ENCODE measurements around the gene SLC27A1. TPM values are rescaled to one million over a fixed set of nuclear protein-coding genes. Genes with fewer than 3 reads are reported as not detected.

SLC27A1 gene
- total and polyA plus RNA-seq, 4 donors = 2.4 to 7.4 (median 4.0) TPM

DNA sequence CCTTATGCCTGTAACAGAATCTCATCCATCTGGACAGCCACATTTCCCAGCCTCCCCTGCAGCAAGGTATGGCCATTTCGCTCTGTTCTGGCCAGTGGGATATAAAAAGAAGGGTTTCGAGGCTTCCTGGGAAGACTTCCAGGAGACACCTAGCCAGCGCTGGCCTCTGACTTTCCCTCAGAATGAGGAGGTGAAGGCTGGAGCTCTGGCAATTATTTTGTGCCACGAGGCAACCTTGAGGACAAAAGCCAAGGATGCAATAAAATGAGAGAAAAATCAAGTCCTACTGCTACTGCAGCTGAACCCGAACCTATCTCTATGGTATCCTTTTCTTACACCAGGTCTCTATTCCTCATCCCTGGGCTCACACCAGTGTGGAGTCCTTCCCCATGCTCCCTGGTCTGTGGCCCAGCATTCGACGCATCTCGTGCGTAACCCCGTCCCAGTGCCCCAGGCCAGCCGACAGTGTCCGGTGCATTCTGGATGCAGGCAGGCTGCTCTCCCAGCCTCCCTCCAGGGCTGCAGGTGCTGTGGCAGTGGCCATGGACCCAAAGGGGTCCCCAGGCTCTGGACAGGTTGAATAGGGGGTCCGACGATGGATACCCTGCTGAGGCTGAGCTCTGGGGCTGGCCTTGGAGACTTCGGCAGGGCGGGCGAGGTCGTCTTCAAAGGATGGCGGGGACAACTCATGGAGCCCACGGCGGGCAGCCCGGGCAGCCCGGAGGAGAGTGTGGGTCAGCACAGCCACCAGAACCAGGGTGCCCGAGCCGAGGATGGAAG is 34.0 kb upstream of the SLC27A1 start:
- no peak for TF ChIP-seq SP1 (IDR thresholded peaks at IDR 0.05)
- TF ChIP-seq, protein P1, sequence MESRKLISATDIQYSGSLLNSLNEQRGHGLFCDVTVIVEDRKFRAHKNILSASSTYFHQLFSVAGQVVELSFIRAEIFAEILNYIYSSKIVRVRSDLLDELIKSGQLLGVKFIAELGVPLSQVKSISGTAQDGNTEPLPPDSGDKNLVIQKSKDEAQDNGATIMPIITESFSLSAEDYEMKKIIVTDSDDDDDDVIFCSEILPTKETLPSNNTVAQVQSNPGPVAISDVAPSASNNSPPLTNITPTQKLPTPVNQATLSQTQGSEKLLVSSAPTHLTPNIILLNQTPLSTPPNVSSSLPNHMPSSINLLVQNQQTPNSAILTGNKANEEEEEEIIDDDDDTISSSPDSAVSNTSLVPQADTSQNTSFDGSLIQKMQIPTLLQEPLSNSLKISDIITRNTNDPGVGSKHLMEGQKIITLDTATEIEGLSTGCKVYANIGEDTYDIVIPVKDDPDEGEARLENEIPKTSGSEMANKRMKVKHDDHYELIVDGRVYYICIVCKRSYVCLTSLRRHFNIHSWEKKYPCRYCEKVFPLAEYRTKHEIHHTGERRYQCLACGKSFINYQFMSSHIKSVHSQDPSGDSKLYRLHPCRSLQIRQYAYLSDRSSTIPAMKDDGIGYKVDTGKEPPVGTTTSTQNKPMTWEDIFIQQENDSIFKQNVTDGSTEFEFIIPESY (IDR thresholded peaks at IDR 0.05) = no peak
- no peak for TF ChIP-seq NR2F2 (IDR thresholded peaks at IDR 0.05)
- TF ChIP-seq JUND (IDR thresholded peaks at IDR 0.05) = no peak
- TF ChIP-seq HNF4G (IDR thresholded peaks at IDR 0.05) = no peak
- TF ChIP-seq, protein P2, sequence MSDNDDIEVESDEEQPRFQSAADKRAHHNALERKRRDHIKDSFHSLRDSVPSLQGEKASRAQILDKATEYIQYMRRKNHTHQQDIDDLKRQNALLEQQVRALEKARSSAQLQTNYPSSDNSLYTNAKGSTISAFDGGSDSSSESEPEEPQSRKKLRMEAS (IDR thresholded peaks at IDR 0.05) = no peak
- no peak for TF ChIP-seq YY1 (IDR thresholded peaks at IDR 0.05)
- TF ChIP-seq FOXA2 (IDR thresholded peaks at IDR 0.05) = no peak
- TF ChIP-seq, protein P3, sequence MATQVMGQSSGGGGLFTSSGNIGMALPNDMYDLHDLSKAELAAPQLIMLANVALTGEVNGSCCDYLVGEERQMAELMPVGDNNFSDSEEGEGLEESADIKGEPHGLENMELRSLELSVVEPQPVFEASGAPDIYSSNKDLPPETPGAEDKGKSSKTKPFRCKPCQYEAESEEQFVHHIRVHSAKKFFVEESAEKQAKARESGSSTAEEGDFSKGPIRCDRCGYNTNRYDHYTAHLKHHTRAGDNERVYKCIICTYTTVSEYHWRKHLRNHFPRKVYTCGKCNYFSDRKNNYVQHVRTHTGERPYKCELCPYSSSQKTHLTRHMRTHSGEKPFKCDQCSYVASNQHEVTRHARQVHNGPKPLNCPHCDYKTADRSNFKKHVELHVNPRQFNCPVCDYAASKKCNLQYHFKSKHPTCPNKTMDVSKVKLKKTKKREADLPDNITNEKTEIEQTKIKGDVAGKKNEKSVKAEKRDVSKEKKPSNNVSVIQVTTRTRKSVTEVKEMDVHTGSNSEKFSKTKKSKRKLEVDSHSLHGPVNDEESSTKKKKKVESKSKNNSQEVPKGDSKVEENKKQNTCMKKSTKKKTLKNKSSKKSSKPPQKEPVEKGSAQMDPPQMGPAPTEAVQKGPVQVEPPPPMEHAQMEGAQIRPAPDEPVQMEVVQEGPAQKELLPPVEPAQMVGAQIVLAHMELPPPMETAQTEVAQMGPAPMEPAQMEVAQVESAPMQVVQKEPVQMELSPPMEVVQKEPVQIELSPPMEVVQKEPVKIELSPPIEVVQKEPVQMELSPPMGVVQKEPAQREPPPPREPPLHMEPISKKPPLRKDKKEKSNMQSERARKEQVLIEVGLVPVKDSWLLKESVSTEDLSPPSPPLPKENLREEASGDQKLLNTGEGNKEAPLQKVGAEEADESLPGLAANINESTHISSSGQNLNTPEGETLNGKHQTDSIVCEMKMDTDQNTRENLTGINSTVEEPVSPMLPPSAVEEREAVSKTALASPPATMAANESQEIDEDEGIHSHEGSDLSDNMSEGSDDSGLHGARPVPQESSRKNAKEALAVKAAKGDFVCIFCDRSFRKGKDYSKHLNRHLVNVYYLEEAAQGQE (IDR thresholded peaks at IDR 0.05) = no peak
- no peak for TF ChIP-seq TAF1 (conservative IDR thresholded peaks at IDR 0.05)
- TF ChIP-seq EGR1 (IDR thresholded peaks at IDR 0.05; ENCODE audit: low read depth in 2 of 2) = no peak
- no peak for TF ChIP-seq FOXA1 (IDR thresholded peaks at IDR 0.05)
- TF ChIP-seq, protein P4, sequence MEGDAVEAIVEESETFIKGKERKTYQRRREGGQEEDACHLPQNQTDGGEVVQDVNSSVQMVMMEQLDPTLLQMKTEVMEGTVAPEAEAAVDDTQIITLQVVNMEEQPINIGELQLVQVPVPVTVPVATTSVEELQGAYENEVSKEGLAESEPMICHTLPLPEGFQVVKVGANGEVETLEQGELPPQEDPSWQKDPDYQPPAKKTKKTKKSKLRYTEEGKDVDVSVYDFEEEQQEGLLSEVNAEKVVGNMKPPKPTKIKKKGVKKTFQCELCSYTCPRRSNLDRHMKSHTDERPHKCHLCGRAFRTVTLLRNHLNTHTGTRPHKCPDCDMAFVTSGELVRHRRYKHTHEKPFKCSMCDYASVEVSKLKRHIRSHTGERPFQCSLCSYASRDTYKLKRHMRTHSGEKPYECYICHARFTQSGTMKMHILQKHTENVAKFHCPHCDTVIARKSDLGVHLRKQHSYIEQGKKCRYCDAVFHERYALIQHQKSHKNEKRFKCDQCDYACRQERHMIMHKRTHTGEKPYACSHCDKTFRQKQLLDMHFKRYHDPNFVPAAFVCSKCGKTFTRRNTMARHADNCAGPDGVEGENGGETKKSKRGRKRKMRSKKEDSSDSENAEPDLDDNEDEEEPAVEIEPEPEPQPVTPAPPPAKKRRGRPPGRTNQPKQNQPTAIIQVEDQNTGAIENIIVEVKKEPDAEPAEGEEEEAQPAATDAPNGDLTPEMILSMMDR (IDR thresholded peaks at IDR 0.05; ENCODE audit: low read depth, low read length, missing input control) = no peak
- TF ChIP-seq RAD21 (IDR thresholded peaks at IDR 0.05) = no peak
- no peak for TF ChIP-seq HNF4A (conservative IDR thresholded peaks at IDR 0.05)
- no peak for TF ChIP-seq GABPA (IDR thresholded peaks at IDR 0.05 in 1 of 2, conservative IDR thresholded peaks at IDR 0.05 in 1 of 2)
- TF ChIP-seq RXRA (IDR thresholded peaks at IDR 0.05) = no peak
- no peak overlapping the region for H3K4me3 ChIP-seq (ENCODE audit: low read depth in 1 of 3, low read length in 3 of 3)
- no peaks in the 10 kb centered on the region for H3K36me3 ChIP-seq (ENCODE audit: control insufficient read depth in 4 of 4, insufficient read depth in 3 of 4, low read depth in 1 of 4, low read length in 3 of 4)
- DNase-seq (ENCODE audit: low spot score) = no peak
- WGBS = 97% methylated on average over 25 of the region's 25 CpGs
- H3K9me3 ChIP-seq (ENCODE audit: control insufficient read depth in 4 of 4, low read length in 3 of 4) = peaks cover 0 to 3% (median 0%) of the 10 kb centered on the region in 4 donors
- H3K4me1 ChIP-seq (ENCODE audit: control insufficient read depth in 4 of 4, insufficient read depth in 4 of 4, low read length in 3 of 4) = no peaks in the 10 kb centered on the region
- H3K9ac ChIP-seq (ENCODE audit: low read depth in 1 of 2, low read length in 2 of 2) = no peak overlapping the region
- no peak overlapping the region for H3K27ac ChIP-seq (ENCODE audit: low read depth in 1 of 2, low read length in 2 of 2)
- H3K27me3 ChIP-seq (ENCODE audit: control insufficient read depth in 4 of 4, insufficient read depth in 4 of 4, low read length in 3 of 4) = no peaks in the 10 kb centered on the region

All from liver (tissue), 9 donors.